ENCODE data around the gene PTOV1. TPM values are rescaled to one million over a fixed set of nuclear protein-coding genes. Genes with fewer than 3 reads are reported as not detected.

PTOV1 gene
- polyA plus RNA-seq, 1 experiment, result 37.6 TPM

GRCh38 chr19:49856574-49857021, 5.6 kb downstream of the PTOV1 start:
- Histone ChIP-seq H3K4me3 (ENCODE audit: low read depth, low read length) (no peak overlapping the region), H3K27ac (ENCODE audit: low read depth, low read length) (no peak overlapping the region), H3K27me3 (ENCODE audit: control insufficient read depth, insufficient read depth, low read length) (no peaks in the 10 kb centered on the region), H3K9me3 (ENCODE audit: control insufficient read depth, insufficient read depth, low read length) (no peaks in the 10 kb centered on the region; the same call in 1 of the 2 replicates)
- no peak for TF ChIP-seq CTCF (IDR thresholded peaks at IDR 0.05; ENCODE audit: low read depth, low read length)
- POLR2A ChIA-PET, result interaction anchor here (2.3 kb wide), 1 partner anchor 13 kb away, joined by 5 read pairs; no protein-coding TSS in a partner anchor
- no peak for DNase-seq (ENCODE audit: low read depth, low spot score)
- CTCF ChIA-PET, result no interaction called here

GRCh38 chr19:49857061-49857837, 6.3 kb downstream of the PTOV1 start:
- Histone ChIP-seq H3K27ac (ENCODE audit: low read depth, low read length) (peak overlapping the region; percentile 39), H3K27me3 (ENCODE audit: control insufficient read depth, insufficient read depth, low read length) (no peaks in the 10 kb centered on the region), H3K4me3 (ENCODE audit: low read depth, low read length) (no peak overlapping the region), H3K9me3 (ENCODE audit: control insufficient read depth, insufficient read depth, low read length) (no peaks in the 10 kb centered on the region; the same call in 1 of the 2 replicates)
- DNase-seq (ENCODE audit: low read depth, low spot score), result no peak
- ChIA-PET CTCF (no interaction called here), POLR2A (interaction anchor here (1.1 to 2.3 kb wide), 2 partner anchors 9 to 12 kb away, joined by 4 to 5 read pairs; no protein-coding TSS in a partner anchor)
- TF ChIP-seq CTCF (IDR thresholded peaks at IDR 0.05; ENCODE audit: low read depth, low read length), result no peak

- ChIA-PET CTCF (no interaction called here), POLR2A (interaction anchor here (1.1 to 2.3 kb wide), 2 partner anchors 9 to 12 kb away, joined by 4 to 5 read pairs; no protein-coding TSS in a partner anchor)
- H3K27me3 ChIP-seq (ENCODE audit: control insufficient read depth, insufficient read depth, low read length), result no peaks in the 10 kb centered on the region
- DNase-seq (ENCODE audit: low read depth, low spot score), result no peak
- no peak for TF ChIP-seq CTCF (IDR thresholded peaks at IDR 0.05; ENCODE audit: low read depth, low read length)
- no peak overlapping the region for H3K4me3 ChIP-seq (ENCODE audit: low read depth, low read length)
- peak overlapping the region; percentile 39 for H3K27ac ChIP-seq (ENCODE audit: low read depth, low read length)
- no peaks in the 10 kb centered on the region; the same call in 1 of the 2 replicates for H3K9me3 ChIP-seq (ENCODE audit: control insufficient read depth, insufficient read depth, low read length)
These were observed 6.8 kb downstream of the PTOV1 start for GRCh38 chr19:49857838-49858087.

- CTCF ChIA-PET, result interaction anchor here (1.1 kb wide), 1 partner anchor 8 kb away, joined by 3 read pairs; no protein-coding TSS in a partner anchor
- TF ChIP-seq CTCF (IDR thresholded peaks at IDR 0.05; ENCODE audit: low read depth, low read length), result no peak
- Histone ChIP-seq H3K27ac (ENCODE audit: low read depth, low read length) (peak overlapping the region; percentile 52), H3K4me3 (ENCODE audit: low read depth, low read length) (no peak overlapping the region), H3K9me3 (ENCODE audit: control insufficient read depth, insufficient read depth, low read length) (no peaks in the 10 kb centered on the region; the same call in 1 of the 2 replicates), H3K27me3 (ENCODE audit: control insufficient read depth, insufficient read depth, low read length) (no peaks in the 10 kb centered on the region)
- DNase-seq (ENCODE audit: low read depth, low spot score), result no peak
- POLR2A ChIA-PET, result interaction anchor here (1.1 to 2.3 kb wide), 3 partner anchors 8 to 11 kb away, joined by 4 to 5 read pairs (median 4); no protein-coding TSS in a partner anchor
These were observed 7.4 kb downstream of the PTOV1 start for GRCh38 chr19:49858088-49858985.

Measured in AG04450 (cell line).